DND-41 (cell line): Measurements from ENCODE around the gene CDKN2D.

Experiments used
- ATAC-seq: fragments of 200-7000 bp; cut with Tn5 transposase; 3 replicates; pipeline ENCODE4 v1.9.1; 2021; ENCODE audit warnings: low read depth; ENCODE audit not compliant: insufficient read depth
- DNase-seq: peaks from one replicate; pipeline ENCODE4 v3.0.0-alpha.2; 2020
- H2AFZ ChIP-seq: 2 replicates; pipeline ENCODE4 v1.6.0; 2012; ENCODE audit warnings: low read depth, low read length
- H3K27ac ChIP-seq: 2 replicates; pipeline ENCODE4 v1.5.1; 2012; ENCODE audit warnings: low read length, inconsistent platforms
- H3K27me3 ChIP-seq: fragments of 200-600 bp; sonication (generic); 2 replicates; pipeline ENCODE4 v1.6.0; 2012; ENCODE audit warnings: low read length, mild to moderate bottlenecking, inconsistent platforms; ENCODE audit not compliant: insufficient read depth, poor library complexity
- H3K36me3 ChIP-seq: 2 replicates; pipeline ENCODE4 v1.5.1; 2012; ENCODE audit warnings: low read length, inconsistent platforms; ENCODE audit not compliant: insufficient read depth
- H3K4me1 ChIP-seq: 2 replicates; pipeline ENCODE4 v1.5.1; 2012; ENCODE audit warnings: mild to moderate bottlenecking, low read length; ENCODE audit not compliant: insufficient read depth
- H3K4me2 ChIP-seq: 2 replicates; pipeline ENCODE4 v1.6.0; 2012; ENCODE audit warnings: mild to moderate bottlenecking, moderate library complexity, low read length, inconsistent platforms; ENCODE audit not compliant: insufficient read depth
- H3K4me3 ChIP-seq, 2 experiments: fragments of 200-600 bp in 1 of 2; shearing (Covaris generic) in 1 of 2; 2 replicates each; pipeline ENCODE4 v1.5.1; 2012 to 2016; ENCODE audit warnings: inconsistent platforms in 2 of 2, low read length in 2 of 2, mild to moderate bottlenecking in 2 of 2, low read depth in 1 of 2, moderate library complexity in 1 of 2
- H3K79me2 ChIP-seq: 2 replicates; pipeline ENCODE4 v1.6.0; 2012; ENCODE audit warnings: low read length, inconsistent platforms; ENCODE audit not compliant: insufficient read depth
- H3K9ac ChIP-seq: 2 replicates; pipeline ENCODE4 v1.6.0; 2012; ENCODE audit warnings: low read depth, mild to moderate bottlenecking, inconsistent platforms, low read length, moderate library complexity
- H3K9me3 ChIP-seq: 2 replicates; pipeline ENCODE4 v1.5.1; 2012; ENCODE audit warnings: low read length, moderate library complexity, mild to moderate bottlenecking, inconsistent platforms; ENCODE audit not compliant: insufficient read depth, severe bottlenecking
- H4K20me1 ChIP-seq: 2 replicates; pipeline ENCODE4 v1.6.0; 2012; ENCODE audit warnings: low read length; ENCODE audit not compliant: insufficient read depth
- EZH2 ChIP-seq: IDR thresholded peaks from 3 replicates; pipeline ENCODE4 v1.6.1; 2012; ENCODE audit warnings: borderline replicate concordance, low read depth, mild to moderate bottlenecking, moderate library complexity, low read length, inconsistent platforms; ENCODE audit not compliant: severe bottlenecking
- TF ChIP-seq, protein P1 (sequence below): IDR thresholded peaks from 2 replicates; pipeline ENCODE4 v1.5.1; 2012; ENCODE audit warnings: borderline replicate concordance, low read length, moderate library complexity, mild to moderate bottlenecking; ENCODE audit not compliant: poor library complexity, severe bottlenecking; ENCODE audit errors: extremely low read depth

CDKN2D gene

DNA sequence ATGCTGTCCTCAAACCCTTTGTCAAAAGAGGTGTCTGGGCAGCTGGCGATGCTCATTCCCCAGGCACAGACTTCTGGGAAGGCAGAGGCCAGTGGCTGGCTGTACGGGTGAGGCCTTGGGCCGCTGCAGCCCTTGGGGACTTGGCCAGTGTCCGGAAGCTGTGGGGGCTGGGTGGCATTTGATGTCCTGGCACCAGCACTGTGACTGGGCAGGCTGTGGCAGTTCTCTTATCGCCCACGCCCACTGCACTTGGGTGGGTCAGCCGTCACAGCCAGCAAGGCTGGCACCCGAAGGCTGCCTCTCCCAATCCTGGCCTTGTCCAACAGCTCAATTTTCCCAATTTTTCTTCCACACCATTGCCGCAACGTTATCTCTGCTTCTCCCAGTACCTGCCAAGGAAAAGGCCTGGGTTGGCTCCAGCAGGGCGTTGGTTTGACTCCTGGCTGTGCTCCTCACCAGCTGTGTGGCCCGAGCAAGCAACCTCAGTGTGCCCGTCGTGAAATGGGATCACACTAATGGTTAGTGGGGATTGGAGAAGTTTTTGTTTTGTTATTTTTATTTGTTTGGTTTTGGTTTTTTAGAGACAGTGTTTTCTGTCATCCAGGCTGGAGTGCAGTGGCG, 43.8 kb upstream of the CDKN2D start:
- no peak for TF ChIP-seq EZH2
- TF ChIP-seq, protein P1, sequence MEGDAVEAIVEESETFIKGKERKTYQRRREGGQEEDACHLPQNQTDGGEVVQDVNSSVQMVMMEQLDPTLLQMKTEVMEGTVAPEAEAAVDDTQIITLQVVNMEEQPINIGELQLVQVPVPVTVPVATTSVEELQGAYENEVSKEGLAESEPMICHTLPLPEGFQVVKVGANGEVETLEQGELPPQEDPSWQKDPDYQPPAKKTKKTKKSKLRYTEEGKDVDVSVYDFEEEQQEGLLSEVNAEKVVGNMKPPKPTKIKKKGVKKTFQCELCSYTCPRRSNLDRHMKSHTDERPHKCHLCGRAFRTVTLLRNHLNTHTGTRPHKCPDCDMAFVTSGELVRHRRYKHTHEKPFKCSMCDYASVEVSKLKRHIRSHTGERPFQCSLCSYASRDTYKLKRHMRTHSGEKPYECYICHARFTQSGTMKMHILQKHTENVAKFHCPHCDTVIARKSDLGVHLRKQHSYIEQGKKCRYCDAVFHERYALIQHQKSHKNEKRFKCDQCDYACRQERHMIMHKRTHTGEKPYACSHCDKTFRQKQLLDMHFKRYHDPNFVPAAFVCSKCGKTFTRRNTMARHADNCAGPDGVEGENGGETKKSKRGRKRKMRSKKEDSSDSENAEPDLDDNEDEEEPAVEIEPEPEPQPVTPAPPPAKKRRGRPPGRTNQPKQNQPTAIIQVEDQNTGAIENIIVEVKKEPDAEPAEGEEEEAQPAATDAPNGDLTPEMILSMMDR, result no peak
- H3K79me2 ChIP-seq, result peaks cover 64% of the 10 kb centered on the region
- H3K9me3 ChIP-seq, result no peaks in the 10 kb centered on the region
- no peak overlapping the region for H2AFZ ChIP-seq
- H3K9ac ChIP-seq, result no peak overlapping the region
- ATAC-seq (no peak), DNase-seq (no peak)
- H3K4me2 ChIP-seq, result no peak overlapping the region
- H4K20me1 ChIP-seq, result peaks cover 8% of the 10 kb centered on the region; the same call in 1 of the 2 replicates
- H3K27me3 ChIP-seq, result no peaks in the 10 kb centered on the region
- H3K27ac ChIP-seq, result no peak overlapping the region
- H3K36me3 ChIP-seq, result 0 out of 2 replicates have a peak, but pooled peaks cover 4% of the 10 kb centered on the region
- no peak overlapping the region for H3K4me3 ChIP-seq
- no peaks in the 10 kb centered on the region for H3K4me1 ChIP-seq

DNA sequence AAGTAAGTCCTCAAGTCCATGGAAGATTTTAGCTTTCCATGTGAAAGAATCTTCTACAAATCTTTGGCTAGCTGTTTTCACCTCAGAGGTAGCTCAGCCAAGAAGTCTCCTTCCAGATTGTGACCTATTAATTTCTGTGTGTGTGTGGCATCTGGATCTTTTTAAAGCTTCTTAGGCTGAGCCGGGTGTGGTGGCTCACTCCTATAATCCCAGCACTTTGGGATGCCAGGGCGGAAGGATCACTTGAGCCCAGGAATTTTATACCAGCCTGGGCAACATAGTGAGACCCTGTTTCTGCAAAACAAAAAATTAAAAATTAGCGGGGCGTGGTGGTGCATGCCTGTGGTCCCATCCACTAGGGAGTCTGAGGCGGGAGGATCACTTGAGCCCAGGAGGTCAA, 43.1 kb upstream of the CDKN2D start:
- ATAC-seq, result no peak
- H3K27ac ChIP-seq, result no peak overlapping the region
- peaks cover 62% of the 10 kb centered on the region for H3K79me2 ChIP-seq
- no peak overlapping the region for H3K9ac ChIP-seq
- H4K20me1 ChIP-seq, result peaks cover 8% of the 10 kb centered on the region; the same call in 1 of the 2 replicates
- TF ChIP-seq EZH2, result no peak
- TF ChIP-seq, protein P1, result no peak
- H3K36me3 ChIP-seq, result no peaks in the 10 kb centered on the region
- H2AFZ ChIP-seq, result no peak overlapping the region
- H3K27me3 ChIP-seq, result no peaks in the 10 kb centered on the region
- H3K4me1 ChIP-seq, result no peaks in the 10 kb centered on the region
- no peak overlapping the region for H3K4me2 ChIP-seq
- no peaks in the 10 kb centered on the region for H3K9me3 ChIP-seq
- no peak overlapping the region for H3K4me3 ChIP-seq
- no peak for DNase-seq

DNA sequence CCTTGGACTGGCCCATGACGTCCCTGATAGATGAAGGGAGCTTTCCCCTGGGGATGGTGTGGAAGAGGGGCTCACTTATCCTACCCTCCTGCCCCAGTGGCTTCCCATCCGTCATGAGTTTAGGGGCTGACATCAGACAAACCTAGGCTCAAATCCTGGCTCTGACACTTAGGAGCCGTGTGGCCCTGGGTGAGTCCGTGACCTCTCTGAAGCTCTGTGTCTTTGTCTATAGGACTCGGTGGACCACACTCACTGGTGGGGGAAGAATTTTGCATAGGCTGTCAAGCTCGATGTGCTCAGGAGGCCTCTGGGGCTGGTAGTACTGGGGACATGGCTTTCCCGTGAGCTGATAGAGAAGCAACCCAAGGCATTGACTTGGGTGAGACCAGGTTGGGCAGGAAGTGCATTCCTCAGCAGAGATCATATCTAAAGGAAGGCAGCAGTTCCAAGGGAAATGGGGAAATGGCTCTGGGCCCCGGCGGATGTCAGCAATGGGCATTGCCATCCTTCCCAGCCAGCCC, 35.7 kb upstream of the CDKN2D start:
- peak overlapping the region; percentile 14; the same call in 1 of the 2 replicates for H3K4me2 ChIP-seq
- ATAC-seq (no peak), DNase-seq (no peak)
- peak overlapping the region; percentile 85 for H3K27ac ChIP-seq
- H3K79me2 ChIP-seq, result peaks cover 50% of the 10 kb centered on the region
- H3K27me3 ChIP-seq, result no peaks in the 10 kb centered on the region
- peak overlapping the region; percentile 85; the same call in 1 of the 2 replicates for H3K9ac ChIP-seq
- H4K20me1 ChIP-seq, result peaks cover 13% of the 10 kb centered on the region
- H2AFZ ChIP-seq, result no peak overlapping the region
- no peak for TF ChIP-seq EZH2
- TF ChIP-seq, protein P1, result no peak
- H3K4me3 ChIP-seq, result no peak overlapping the region
- H3K9me3 ChIP-seq, result no peaks in the 10 kb centered on the region
- H3K36me3 ChIP-seq, result peaks cover 3% of the 10 kb centered on the region; the same call in 1 of the 2 replicates
- H3K4me1 ChIP-seq, result peaks cover 26% of the 10 kb centered on the region
